Neural progenitor cell (in vitro differentiated cells): Measurements from ENCODE around the gene IER3IP1.

Experiments used
- EZH2 ChIP-seq: fragments of 200-600 bp; sonication (generic); IDR thresholded peaks from 2 replicates; pipeline ENCODE4 v1.6.1; 2017; ENCODE audit warnings: antibody characterized with exemption, mild to moderate bottlenecking, moderate library complexity
- EZH2phosphoT487 ChIP-seq: fragments of 200-600 bp; sonication (generic); IDR thresholded peaks from 2 replicates; pipeline ENCODE4 v1.6.1; 2017; ENCODE audit warnings: antibody characterized with exemption
- TF ChIP-seq, protein P1 (sequence below): fragments of 200-600 bp; sonication (generic); IDR thresholded peaks from 2 replicates; pipeline ENCODE4 v1.5.1; 2017; ENCODE audit warnings: antibody characterized with exemption, mild to moderate bottlenecking

DNA sequence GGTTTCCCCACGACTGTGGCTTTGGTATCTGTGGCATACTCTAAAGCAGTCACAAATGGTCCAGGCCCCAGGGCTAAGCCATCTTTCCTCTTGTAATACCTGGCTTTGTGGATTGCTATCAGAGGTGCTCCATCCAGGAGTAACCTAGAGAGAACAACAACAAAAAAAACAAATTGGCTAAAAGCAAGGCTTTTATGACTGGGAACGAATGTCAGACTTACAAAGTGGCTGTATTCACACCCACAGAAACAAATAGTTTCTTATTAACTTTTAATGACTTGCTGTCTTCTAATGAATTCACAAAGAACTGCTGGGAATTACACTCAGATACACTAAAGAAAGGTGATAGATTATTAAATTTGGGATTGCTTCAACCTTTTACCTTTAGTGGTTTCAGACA is 61.0 kb downstream of the IER3IP1 start:
- TF ChIP-seq, protein P1, sequence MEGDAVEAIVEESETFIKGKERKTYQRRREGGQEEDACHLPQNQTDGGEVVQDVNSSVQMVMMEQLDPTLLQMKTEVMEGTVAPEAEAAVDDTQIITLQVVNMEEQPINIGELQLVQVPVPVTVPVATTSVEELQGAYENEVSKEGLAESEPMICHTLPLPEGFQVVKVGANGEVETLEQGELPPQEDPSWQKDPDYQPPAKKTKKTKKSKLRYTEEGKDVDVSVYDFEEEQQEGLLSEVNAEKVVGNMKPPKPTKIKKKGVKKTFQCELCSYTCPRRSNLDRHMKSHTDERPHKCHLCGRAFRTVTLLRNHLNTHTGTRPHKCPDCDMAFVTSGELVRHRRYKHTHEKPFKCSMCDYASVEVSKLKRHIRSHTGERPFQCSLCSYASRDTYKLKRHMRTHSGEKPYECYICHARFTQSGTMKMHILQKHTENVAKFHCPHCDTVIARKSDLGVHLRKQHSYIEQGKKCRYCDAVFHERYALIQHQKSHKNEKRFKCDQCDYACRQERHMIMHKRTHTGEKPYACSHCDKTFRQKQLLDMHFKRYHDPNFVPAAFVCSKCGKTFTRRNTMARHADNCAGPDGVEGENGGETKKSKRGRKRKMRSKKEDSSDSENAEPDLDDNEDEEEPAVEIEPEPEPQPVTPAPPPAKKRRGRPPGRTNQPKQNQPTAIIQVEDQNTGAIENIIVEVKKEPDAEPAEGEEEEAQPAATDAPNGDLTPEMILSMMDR = no peak
- no peak for TF ChIP-seq EZH2
- no peak for TF ChIP-seq EZH2phosphoT487
